GM12865 (cell line): ENCODE results near the gene ACSM5.
A peak's percentile ranks its signal among the peaks of the same experiment; 100 is the strongest.

ENCODE experiments used
- DNase-seq: peaks from one replicate; pipeline ENCODE4 v3.0.0; 2010; ENCODE audit warnings: low read depth
- H3K4me3 ChIP-seq: 2 replicates; pipeline ENCODE4 v1.5.1; 2011; ENCODE audit warnings: mild to moderate bottlenecking, low read depth, low read length, control low read depth
- CTCF ChIP-seq: IDR thresholded peaks from 2 replicates; pipeline ENCODE4 v1.5.1; 2011; ENCODE audit warnings: low read length, control low read depth, low read depth, inconsistent platforms; ENCODE audit not compliant: insufficient read depth; ENCODE audit errors: missing control alignments

ACSM5 gene

DNA sequence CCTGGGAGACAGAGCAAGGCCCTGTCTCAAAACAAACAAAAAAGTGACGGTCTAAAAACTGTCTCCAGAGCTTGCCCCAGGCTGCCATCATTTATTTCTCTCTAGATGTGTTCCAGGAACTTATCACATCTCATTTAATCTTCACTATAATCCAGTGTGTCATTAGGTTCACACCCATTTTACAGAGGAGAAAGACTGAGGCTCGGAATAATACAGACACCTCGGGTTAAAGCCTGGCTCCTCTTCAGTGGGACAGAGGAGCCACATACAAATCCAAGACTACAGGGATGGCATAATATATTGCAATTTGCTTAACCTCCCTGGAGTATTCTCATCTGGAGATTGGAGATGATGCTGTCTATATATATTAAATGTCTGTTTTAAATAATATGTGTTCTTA is 10.7 kb upstream of the ACSM5 start:
- TF ChIP-seq CTCF = no peak
- DNase-seq = no peak
- H3K4me3 ChIP-seq = no peak overlapping the region

GRCh38 chr16:20399185-20399584 is 10.1 kb upstream of the ACSM5 start:
- no peak for DNase-seq
- TF ChIP-seq CTCF = no peak
- H3K4me3 ChIP-seq = no peak overlapping the region

- TF ChIP-seq CTCF = no peak
- H3K4me3 ChIP-seq = no peak overlapping the region
- no peak for DNase-seq
Observed at GRCh38 chr16:20401066-20401465, 8.3 kb upstream of the ACSM5 start.

- DNase-seq = no peak
- TF ChIP-seq CTCF = no peak
- H3K4me3 ChIP-seq = no peak overlapping the region
Observed at GRCh38 chr16:20401475-20402016, 7.8 kb upstream of the ACSM5 start.

DNA sequence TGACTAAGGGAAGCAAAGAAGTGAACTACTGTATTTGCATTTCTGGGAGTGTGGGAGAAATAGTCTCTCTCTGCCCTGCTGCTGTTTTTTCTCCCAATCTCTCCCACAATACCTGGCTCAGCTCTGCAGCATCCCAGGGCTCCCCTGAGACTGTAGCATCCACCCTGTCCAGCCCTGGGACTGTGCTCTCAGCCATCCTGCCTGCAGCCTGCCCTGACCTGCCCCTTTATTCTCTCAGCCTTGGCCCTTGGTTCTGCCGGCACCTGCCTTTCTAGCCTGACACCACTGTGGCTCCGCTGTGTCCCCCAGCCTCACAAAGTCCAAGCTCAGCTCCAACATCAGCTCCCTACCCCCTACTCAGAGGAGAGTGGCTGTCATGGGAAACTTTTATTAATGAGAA is 6.7 kb upstream of the ACSM5 start:
- no peak for TF ChIP-seq CTCF
- DNase-seq = no peak
- no peak overlapping the region for H3K4me3 ChIP-seq

DNA sequence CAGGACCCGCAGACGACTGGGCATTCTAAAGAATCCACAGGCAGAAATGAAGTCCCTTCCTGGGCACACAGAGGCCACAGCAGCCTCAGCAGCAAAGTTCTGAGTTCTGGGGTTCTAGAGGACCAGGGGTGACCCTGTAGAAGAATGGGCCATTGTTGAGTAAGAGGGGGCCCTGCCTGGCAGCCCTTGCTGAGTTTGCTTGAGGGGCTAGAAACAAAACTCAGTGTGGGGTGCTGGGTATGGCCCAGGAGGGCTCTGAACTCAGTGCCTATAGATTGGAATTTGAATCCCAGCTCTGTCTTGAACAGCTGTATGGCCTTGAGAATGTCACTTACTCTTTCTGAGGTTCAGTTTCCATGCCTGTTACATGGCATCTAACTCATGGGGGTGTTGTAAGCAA is 4.7 kb upstream of the ACSM5 start, which contains the start of gene PDILT:
Gene PDILT, minus strand, starts transcription at position 101 of the 400 bp plus-strand sequence. CDS start 5,437 bp downstream, outside the sequence.
- no peak for TF ChIP-seq CTCF
- H3K4me3 ChIP-seq = no peak within 1 kb of the TSS
- DNase-seq = no peak

DNA sequence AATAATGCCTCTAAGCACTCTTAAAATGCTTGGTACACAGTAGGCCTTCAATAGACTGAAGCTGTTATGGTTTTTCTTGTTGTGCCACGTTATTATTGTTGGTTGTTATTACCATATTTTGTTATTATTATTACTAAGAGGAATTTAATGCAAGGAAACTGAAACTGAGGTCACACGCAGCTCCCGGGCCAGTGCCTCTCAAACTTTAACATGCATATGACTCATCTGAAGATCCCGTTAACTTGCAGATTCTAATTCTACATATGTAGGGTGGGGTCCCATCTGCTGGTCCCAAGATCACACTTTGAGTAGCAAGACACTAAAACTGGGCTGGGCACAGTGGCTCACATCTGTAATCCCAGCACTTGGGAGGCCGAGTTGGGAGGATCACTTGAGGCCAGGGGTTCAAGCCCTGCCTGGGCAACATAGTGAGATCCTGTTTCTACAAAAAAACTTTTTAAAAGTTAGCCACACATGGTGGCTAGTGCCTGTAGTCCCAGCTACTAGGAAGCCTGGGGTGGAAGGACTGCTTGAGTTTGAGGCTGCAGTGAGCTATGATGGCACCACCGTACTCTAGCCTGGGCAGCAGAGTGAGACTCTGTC is 888 bp downstream of the ACSM5 start:
- peak; percentile 69 for DNase-seq
- no peak for TF ChIP-seq CTCF
- no peak overlapping the region for H3K4me3 ChIP-seq
